PC-9 (cell line): ENCODE results near the gene GPER1. TPM values are rescaled to one million over a fixed set of nuclear protein-coding genes. Genes with fewer than 3 reads are reported as not detected.

Source experiments
- BruUV-seq: library from RNA; stranded (reverse); fragments of 400-500 nt; replicated peaks from 2 replicates; lab custom pipeline; 2021; lab: Mats Ljungman, UMichigan
- CTCF ChIA-PET: fragments of 300-600 bp; sonication (Branson Sonifier 250); formaldehyde crosslinking; loops from one replicate; lab custom pipeline; 2022; ENCODE audit warnings: antibody characterized with exemption; lab: Charles Lee
- POLR2A ChIA-PET: fragments of 300-600 bp; sonication (Branson Sonifier 250); formaldehyde crosslinking; loops from one replicate; lab custom pipeline; 2022; ENCODE audit warnings: antibody characterized with exemption; ENCODE audit not compliant: unreplicated experiment; lab: Charles Lee
- DNase-seq, 2 experiments: peaks; one replicate each; pipeline versions ENCODE4 v3.0.0 to v3.0.0-alpha.2; 2015 to 2022; ENCODE audit warnings: mixed read lengths in 1 of 2
- H2AFZ ChIP-seq: fragments of 200-600 bp; sonication (generic); 2 replicates; pipeline ENCODE4 v1.8.1; 2017; ENCODE audit warnings: antibody characterized with exemption
- H3F3A ChIP-seq: fragments of 200-600 bp; sonication (generic); 2 replicates; pipeline ENCODE4 v1.8.1; 2017; ENCODE audit warnings: antibody characterized with exemption, mild to moderate bottlenecking, low read depth; ENCODE audit not compliant: insufficient read depth
- H3K27ac ChIP-seq: fragments of 200-600 bp; sonication (generic); 2 replicates; pipeline ENCODE4 v1.6.1; 2016; ENCODE audit warnings: mixed run types
- H3K27me3 ChIP-seq: fragments of 200-600 bp; sonication (generic); 2 replicates; pipeline ENCODE4 v1.6.1; 2016; ENCODE audit warnings: low read depth, mixed run types; ENCODE audit not compliant: insufficient read depth
- H3K36me3 ChIP-seq: fragments of 200-600 bp; sonication (generic); 2 replicates; pipeline ENCODE4 v1.6.1; 2016; ENCODE audit warnings: low read depth, mixed run types
- H3K4me1 ChIP-seq: fragments of 200-600 bp; sonication (generic); replicated peaks from 2 replicates; pipeline ENCODE4 v1.6.1; 2016; ENCODE audit warnings: mixed run types; ENCODE audit not compliant: insufficient read depth
- H3K4me2 ChIP-seq: fragments of 200-600 bp; sonication (generic); 2 replicates; pipeline ENCODE4 v1.6.1; 2017; ENCODE audit warnings: mixed run types
- H3K4me3 ChIP-seq: fragments of 200-600 bp; sonication (generic); 2 replicates; pipeline ENCODE4 v1.6.1; 2016; ENCODE audit warnings: mixed run types
- H3K79me2 ChIP-seq: fragments of 200-600 bp; sonication (generic); 2 replicates; pipeline ENCODE4 v1.6.1; 2017; ENCODE audit warnings: low read depth, mixed run types
- H3K9me2 ChIP-seq: fragments of 200-600 bp; sonication (generic); 2 replicates; pipeline ENCODE4 v1.8.1; 2017; ENCODE audit warnings: mild to moderate bottlenecking; ENCODE audit not compliant: insufficient read depth
- H3K9me3 ChIP-seq: fragments of 200-600 bp; sonication (generic); 2 replicates; pipeline ENCODE4 v1.8.1; 2016; ENCODE audit warnings: low read depth; ENCODE audit not compliant: insufficient read depth
- H4K20me1 ChIP-seq: fragments of 200-600 bp; sonication (generic); 2 replicates; pipeline ENCODE4 v1.8.1; 2017; ENCODE audit not compliant: insufficient read depth
- CTCF ChIP-seq: fragments of 200-600 bp; sonication (generic); conservative IDR thresholded peaks from 2 replicates; pipeline ENCODE4 v1.6.1; 2017; ENCODE audit warnings: mixed run types, antibody characterized with exemption, mild to moderate bottlenecking, moderate library complexity
- EZH2 ChIP-seq: fragments of 200-600 bp; sonication (generic); IDR thresholded peaks from 2 replicates; pipeline ENCODE4 v1.8.0; 2017; ENCODE audit warnings: antibody characterized with exemption, low read depth
- intact Hi-C: fragments of 100-400 bp; cut with micrococcal nuclease; formaldehyde crosslinking; loops from one replicate; pipeline ENCODE4 v1.10.0; 2022; ENCODE audit not compliant: unreplicated experiment
- total RNA-seq: library from RNA; stranded (reverse); gene quantifications from 2 replicates; pipeline ENCODE4 v1.2.3, GENCODE V29; 2021

The GPER1 gene
- total RNA-seq, 1 experiment from 2014 or later = 0.37 TPM

GRCh38 chr7:1103789-1104515, 16.0 kb downstream of the GPER1 start:
- H3K4me1 ChIP-seq = no peaks in the 10 kb centered on the region
- POLR2A ChIA-PET = no interaction called here
- H3K4me3 ChIP-seq = no peak overlapping the region
- no peaks in the 10 kb centered on the region for H3K9me2 ChIP-seq
- no peaks in the 10 kb centered on the region for H3K36me3 ChIP-seq
- no peaks in the 10 kb centered on the region for H3K9me3 ChIP-seq
- H3F3A ChIP-seq = no peaks in the 10 kb centered on the region
- peaks cover 35% of the 10 kb centered on the region for H4K20me1 ChIP-seq
- intact Hi-C loops = no loop called here
- DNase-seq = no peak
- H2AFZ ChIP-seq = no peak overlapping the region
- TF ChIP-seq EZH2 = no peak
- TF ChIP-seq CTCF = no peak
- CTCF ChIA-PET = no interaction called here
- no peaks in the 10 kb centered on the region for H3K27me3 ChIP-seq
- H3K4me2 ChIP-seq = no peak overlapping the region
- H3K79me2 ChIP-seq = no peaks in the 10 kb centered on the region; the same call in 1 of the 2 replicates
- no peak overlapping the region for H3K27ac ChIP-seq
- BruUV-seq = no TSS peak

DNA sequence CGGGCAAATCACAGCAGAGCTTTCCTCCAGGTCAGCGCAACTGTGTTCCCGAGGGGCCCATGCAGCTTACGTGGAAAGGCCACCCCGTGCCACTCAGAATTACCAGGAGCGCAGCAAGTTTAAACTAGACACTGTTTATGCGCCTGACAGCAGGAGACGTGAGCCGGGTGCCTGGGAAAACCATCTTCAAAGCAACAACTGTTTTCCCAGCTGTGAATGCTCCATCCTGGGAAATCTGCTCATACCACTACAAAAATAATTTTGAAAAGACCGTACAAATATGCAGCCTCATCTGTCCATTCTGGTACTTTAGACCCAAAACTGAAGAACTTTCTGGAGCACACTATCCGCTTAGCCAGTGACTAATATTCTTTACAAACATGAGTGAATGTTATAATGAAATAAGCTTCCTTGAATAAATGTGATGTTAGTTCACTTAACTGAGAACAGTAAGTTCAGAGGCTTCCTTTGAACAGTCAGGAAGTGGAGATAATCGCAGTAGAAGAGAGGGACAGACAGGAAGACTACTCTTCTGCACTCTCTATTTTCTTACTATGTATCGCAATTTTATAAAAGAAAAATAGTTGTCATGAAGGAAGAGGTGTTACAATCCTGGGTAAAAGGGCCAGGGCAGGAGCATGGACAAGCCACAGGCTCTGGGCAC, 16.7 kb downstream of the GPER1 start:
- Histone ChIP-seq H3K36me3 (no peaks in the 10 kb centered on the region), H3F3A (no peaks in the 10 kb centered on the region), H3K27me3 (no peaks in the 10 kb centered on the region), H4K20me1 (peaks cover 32% of the 10 kb centered on the region), H2AFZ (no peak overlapping the region), H3K4me3 (no peak overlapping the region), H3K9me2 (no peaks in the 10 kb centered on the region), H3K4me2 (no peak overlapping the region), H3K27ac (no peak overlapping the region), H3K9me3 (no peaks in the 10 kb centered on the region), H3K4me1 (no peaks in the 10 kb centered on the region), H3K79me2 (no peaks in the 10 kb centered on the region; the same call in 1 of the 2 replicates)
- POLR2A ChIA-PET = no interaction called here
- TF ChIP-seq EZH2 = no peak
- TF ChIP-seq CTCF = no peak
- CTCF ChIA-PET = no interaction called here
- no peak for DNase-seq
- BruUV-seq = no TSS peak
- intact Hi-C loops = no loop called here

GRCh38 chr7:1105189-1105588, 17.3 kb downstream of the GPER1 start:
- H3K79me2 ChIP-seq = no peaks in the 10 kb centered on the region; the same call in 1 of the 2 replicates
- BruUV-seq = no TSS peak
- CTCF ChIA-PET = no interaction called here
- DNase-seq = no peak
- intact Hi-C loops = no loop called here
- H3K4me1 ChIP-seq = no peaks in the 10 kb centered on the region
- no peak overlapping the region for H3K4me2 ChIP-seq
- no peaks in the 10 kb centered on the region for H3K9me3 ChIP-seq
- TF ChIP-seq CTCF = no peak
- no peak for TF ChIP-seq EZH2
- no peaks in the 10 kb centered on the region for H3F3A ChIP-seq
- no peak overlapping the region for H2AFZ ChIP-seq
- H3K9me2 ChIP-seq = no peaks in the 10 kb centered on the region
- no peak overlapping the region for H3K4me3 ChIP-seq
- POLR2A ChIA-PET = no interaction called here
- H3K27ac ChIP-seq = no peak overlapping the region
- H3K36me3 ChIP-seq = no peaks in the 10 kb centered on the region
- no peaks in the 10 kb centered on the region for H3K27me3 ChIP-seq
- peaks cover 33% of the 10 kb centered on the region for H4K20me1 ChIP-seq
